Iris pigment epithelial cell (primary cell): ENCODE data around the gene PNPLA3.

Experiments used
- DNase-seq: peaks from one replicate; pipeline ENCODE4 v3.0.0-alpha.2; 2011; ENCODE audit warnings: low read depth

Gene PNPLA3

GRCh38 chr22:43994416-43994815 is 70.8 kb downstream of the PNPLA3 start:
- no peak for DNase-seq

- no peak for DNase-seq
These were observed 71.6 kb downstream of the PNPLA3 start for GRCh38 chr22:43995057-43995685.

GRCh38 chr22:43995798-43996169 is 72.2 kb downstream of the PNPLA3 start:
- no peak for DNase-seq

- no peak for DNase-seq
These were observed 72.8 kb downstream of the PNPLA3 start for GRCh38 chr22:43996170-43996980.

GRCh38 chr22:43996981-43997265 is 73.3 kb downstream of the PNPLA3 start:
- DNase-seq = no peak
